ENCODE results near the gene PSMC6.
"Not testable (repeated sequence)": the region's sequence is repeated elsewhere in the genome, so short reads cannot be mapped to it uniquely, and the experiment has no call there.

Gene PSMC6

DNA sequence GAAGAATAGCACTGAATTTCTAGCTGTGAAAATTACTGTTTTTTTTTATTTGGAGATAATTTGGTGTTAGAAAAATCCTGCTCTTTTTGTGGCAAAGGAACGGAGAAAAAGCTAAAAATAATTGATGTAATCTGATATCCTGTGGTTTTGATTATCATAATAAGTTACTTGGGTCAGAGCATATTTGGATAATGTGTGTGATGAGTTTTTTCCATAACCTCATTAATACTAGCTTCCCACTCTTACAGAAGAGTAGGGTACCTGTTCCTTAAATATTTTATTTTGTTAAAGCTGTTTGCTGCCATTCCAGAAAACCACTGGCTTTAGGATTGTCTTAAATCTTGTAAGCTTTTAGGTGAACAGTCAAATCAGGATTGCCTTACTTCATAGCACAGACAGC is 4.7 kb downstream of the PSMC6 start:
- Histone ChIP-seq H3K27me3 (ENCODE audit: control insufficient read depth, insufficient read depth, low read length, poor library complexity, severe bottlenecking) (no peaks in the 10 kb centered on the region), H3K27ac (ENCODE audit: insufficient read depth, low read depth, low read length, poor library complexity, severe bottlenecking) (no peak overlapping the region), H3K36me3 (ENCODE audit: control insufficient read depth, insufficient read depth, low read length) (peaks cover 39% of the 10 kb centered on the region), H3K4me3 (ENCODE audit: insufficient read depth, low read depth, low read length) (no peak overlapping the region), H3K4me1 (ENCODE audit: control insufficient read depth, insufficient read depth, low read length) (peaks cover 7% of the 10 kb centered on the region), H3K9me3 (ENCODE audit: control insufficient read depth, low read length) (no peaks in the 10 kb centered on the region)
- 100% methylated on average over 1 of the region's 1 CpG for WGBS, 2 experiments

DNA sequence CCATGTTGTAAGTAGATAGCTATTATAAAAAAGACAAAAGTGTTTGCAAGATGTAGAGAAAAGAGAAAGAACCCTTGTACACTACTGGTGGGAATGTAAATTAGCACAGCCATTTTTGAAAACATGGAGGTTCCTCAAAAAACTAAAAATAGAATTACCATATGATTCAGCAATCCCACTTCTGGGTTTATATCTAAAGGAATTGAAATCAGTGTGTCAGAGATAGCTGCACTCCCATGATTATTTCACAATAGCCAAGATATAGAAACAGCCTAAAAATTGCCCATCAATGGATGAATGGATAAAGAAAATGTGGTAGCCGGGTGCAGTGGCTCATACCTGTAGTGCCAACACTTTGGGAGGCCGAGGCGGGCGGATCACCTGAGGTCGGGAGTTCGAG is 9.2 kb downstream of the PSMC6 start:
- H3K4me1 ChIP-seq (ENCODE audit: control insufficient read depth, insufficient read depth, low read length), result no peaks in the 10 kb centered on the region
- WGBS, 2 experiments, result 83 to 94% methylated on average over 6 of the region's 6 CpGs
- H3K27me3 ChIP-seq (ENCODE audit: control insufficient read depth, insufficient read depth, low read length, poor library complexity, severe bottlenecking), result no peaks in the 10 kb centered on the region
- no peaks in the 10 kb centered on the region for H3K9me3 ChIP-seq (ENCODE audit: control insufficient read depth, low read length)
- H3K4me3 ChIP-seq (ENCODE audit: insufficient read depth, low read depth, low read length), result no peak overlapping the region
- no peak overlapping the region for H3K27ac ChIP-seq (ENCODE audit: insufficient read depth, low read depth, low read length, poor library complexity, severe bottlenecking)
- H3K36me3 ChIP-seq (ENCODE audit: control insufficient read depth, insufficient read depth, low read length), result peaks cover 54% of the 10 kb centered on the region

DNA sequence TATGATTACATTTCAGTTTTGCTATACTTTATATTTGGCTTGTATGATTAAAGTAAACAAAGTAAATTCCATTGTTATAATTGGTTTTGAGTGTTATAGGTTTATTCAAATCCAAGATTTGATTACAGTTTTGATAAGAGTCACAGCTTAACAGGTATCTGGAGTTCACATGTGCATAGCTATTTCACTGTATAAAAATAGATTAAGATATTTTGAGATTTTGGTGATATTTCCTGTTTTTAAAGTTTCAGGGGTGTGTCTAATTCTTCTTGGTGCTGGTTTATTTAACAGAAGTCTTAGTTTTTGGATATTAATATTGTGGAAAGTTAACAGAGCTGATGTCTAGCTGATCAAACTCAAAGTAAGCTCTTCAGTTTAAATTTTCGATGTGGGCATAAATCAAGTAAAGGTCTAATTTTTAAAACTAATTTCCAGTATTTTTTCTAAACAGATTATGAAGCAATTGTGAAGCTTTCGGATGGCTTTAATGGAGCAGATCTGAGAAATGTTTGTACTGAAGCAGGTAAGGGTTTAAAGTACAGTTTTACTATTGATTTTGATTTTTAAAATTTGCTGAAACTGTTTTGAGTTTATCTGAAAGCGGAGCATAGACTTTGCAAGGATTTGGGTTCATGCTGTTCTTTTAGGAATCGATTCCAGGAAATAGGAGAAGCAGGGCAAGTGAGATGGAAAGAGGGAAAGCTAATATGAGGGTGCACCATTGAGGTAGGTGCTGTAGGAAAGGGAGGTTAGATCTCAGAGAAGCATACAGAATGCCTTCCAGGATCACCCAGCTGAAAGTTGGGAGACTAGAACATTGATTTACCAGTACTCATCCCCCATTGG is 16.7 kb downstream of the PSMC6 start:
- no peak overlapping the region for H3K27ac ChIP-seq (ENCODE audit: insufficient read depth, low read depth, low read length, poor library complexity, severe bottlenecking)
- WGBS, 2 experiments, result 92 to 97% methylated on average over 4 of the region's 4 CpGs
- no peaks in the 10 kb centered on the region for H3K27me3 ChIP-seq (ENCODE audit: control insufficient read depth, insufficient read depth, low read length, poor library complexity, severe bottlenecking)
- peaks cover 48% of the 10 kb centered on the region for H3K36me3 ChIP-seq (ENCODE audit: control insufficient read depth, insufficient read depth, low read length)
- no peak overlapping the region for H3K4me3 ChIP-seq (ENCODE audit: insufficient read depth, low read depth, low read length)
- H3K4me1 ChIP-seq (ENCODE audit: control insufficient read depth, insufficient read depth, low read length), result no peaks in the 10 kb centered on the region
- no peaks in the 10 kb centered on the region for H3K9me3 ChIP-seq (ENCODE audit: control insufficient read depth, low read length)

DNA sequence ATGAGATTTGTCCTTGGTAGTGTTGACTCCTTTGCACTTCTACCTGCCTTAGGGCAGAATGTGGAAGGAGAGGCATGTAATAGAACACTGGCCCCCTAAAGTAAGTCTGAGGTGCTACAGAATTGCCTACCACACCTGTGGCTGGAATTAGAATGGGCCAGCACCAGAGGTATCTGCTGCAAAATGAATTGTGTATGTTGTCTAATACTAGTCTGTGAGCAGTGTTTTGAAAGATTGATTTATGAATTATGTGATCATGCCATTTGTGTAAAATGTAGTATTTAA is 17.3 kb downstream of the PSMC6 start:
- Histone ChIP-seq H3K27ac (ENCODE audit: insufficient read depth, low read depth, low read length, poor library complexity, severe bottlenecking) (no peak overlapping the region), H3K36me3 (ENCODE audit: control insufficient read depth, insufficient read depth, low read length) (peaks cover 43% of the 10 kb centered on the region), H3K27me3 (ENCODE audit: control insufficient read depth, insufficient read depth, low read length, poor library complexity, severe bottlenecking) (no peaks in the 10 kb centered on the region), H3K9me3 (ENCODE audit: control insufficient read depth, low read length) (no peaks in the 10 kb centered on the region), H3K4me1 (ENCODE audit: control insufficient read depth, insufficient read depth, low read length) (no peaks in the 10 kb centered on the region), H3K4me3 (ENCODE audit: insufficient read depth, low read depth, low read length) (no peak overlapping the region)

DNA sequence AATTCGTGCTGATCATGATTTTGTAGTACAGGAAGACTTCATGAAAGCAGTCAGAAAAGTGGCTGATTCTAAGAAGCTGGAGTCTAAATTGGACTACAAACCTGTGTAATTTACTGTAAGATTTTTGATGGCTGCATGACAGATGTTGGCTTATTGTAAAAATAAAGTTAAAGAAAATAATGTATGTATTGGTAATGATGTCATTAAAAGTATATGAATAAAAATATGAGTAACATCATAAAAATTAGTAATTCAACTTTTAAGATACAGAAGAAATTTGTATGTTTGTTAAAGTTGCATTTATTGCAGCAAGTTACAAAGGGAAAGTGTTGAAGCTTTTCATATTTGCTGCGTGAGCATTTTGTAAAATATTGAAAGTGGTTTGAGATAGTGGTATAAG is 20.5 kb downstream of the PSMC6 start:
- not testable (repeated sequence) for H3K27me3 ChIP-seq (ENCODE audit: control insufficient read depth, insufficient read depth, low read length, poor library complexity, severe bottlenecking); H3K9me3 ChIP-seq (ENCODE audit: control insufficient read depth, low read length); H3K27ac ChIP-seq (ENCODE audit: insufficient read depth, low read depth, low read length, poor library complexity, severe bottlenecking); H3K4me3 ChIP-seq (ENCODE audit: insufficient read depth, low read depth, low read length); H3K4me1 ChIP-seq (ENCODE audit: control insufficient read depth, insufficient read depth, low read length)
- 88 to 100% methylated on average over 1 to 2 of the region's 2 CpGs for WGBS, 2 experiments
- H3K36me3 ChIP-seq (ENCODE audit: control insufficient read depth, insufficient read depth, low read length), result peaks cover 23% of the 10 kb centered on the region

DNA sequence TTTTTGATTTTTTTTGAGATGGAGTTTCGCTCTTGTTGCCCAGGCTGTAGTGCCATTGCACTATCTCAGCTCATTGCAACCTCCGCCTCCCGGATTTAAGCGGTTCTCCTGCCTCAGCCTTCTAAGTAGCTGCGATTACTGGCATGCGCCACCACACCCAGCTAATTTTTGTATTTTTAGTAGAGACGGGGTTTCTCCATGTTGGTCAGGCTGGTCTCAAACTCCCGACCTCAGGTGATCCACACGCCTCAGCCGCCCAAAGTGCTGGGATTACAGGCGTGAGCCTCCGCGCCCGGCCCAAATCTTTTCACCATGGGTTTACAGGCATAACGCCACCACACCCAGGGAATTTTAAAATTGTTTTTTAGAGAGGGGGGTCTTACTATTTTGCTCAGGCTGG is 22.0 kb downstream of the PSMC6 start:
- H3K36me3 ChIP-seq (ENCODE audit: control insufficient read depth, insufficient read depth, low read length), result peaks cover 16% of the 10 kb centered on the region
- not testable (repeated sequence) for H3K27ac ChIP-seq (ENCODE audit: insufficient read depth, low read depth, low read length, poor library complexity, severe bottlenecking); H3K27me3 ChIP-seq (ENCODE audit: control insufficient read depth, insufficient read depth, low read length, poor library complexity, severe bottlenecking); H3K4me3 ChIP-seq (ENCODE audit: insufficient read depth, low read depth, low read length); H3K4me1 ChIP-seq (ENCODE audit: control insufficient read depth, insufficient read depth, low read length); H3K9me3 ChIP-seq (ENCODE audit: control insufficient read depth, low read length)
- WGBS, 2 experiments, result 88 to 94% methylated on average over 15 of the region's 15 CpGs

DNA sequence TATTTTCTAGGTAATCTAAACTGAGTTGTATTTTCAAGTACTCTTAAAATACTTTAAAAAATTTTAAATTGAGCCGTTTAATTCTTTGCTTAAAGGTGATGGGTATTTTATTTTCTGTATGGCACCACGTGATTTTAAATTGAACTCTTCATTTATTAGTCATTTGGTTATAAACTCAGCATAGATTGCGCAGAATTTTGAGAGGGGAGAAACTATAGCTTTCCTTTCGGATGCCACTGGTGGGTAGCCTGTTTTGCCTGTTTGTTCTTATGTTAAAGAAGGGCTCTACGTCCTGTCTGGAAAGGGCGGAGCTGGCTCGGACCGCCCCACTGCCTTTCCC is 22.6 kb downstream of the PSMC6 start:
- H3K4me3 ChIP-seq (ENCODE audit: insufficient read depth, low read depth, low read length), result no peak overlapping the region
- H3K27ac ChIP-seq (ENCODE audit: insufficient read depth, low read depth, low read length, poor library complexity, severe bottlenecking), result peak overlapping the region; percentile 52
- H3K27me3 ChIP-seq (ENCODE audit: control insufficient read depth, insufficient read depth, low read length, poor library complexity, severe bottlenecking), result no peaks in the 10 kb centered on the region
- no peaks in the 10 kb centered on the region for H3K4me1 ChIP-seq (ENCODE audit: control insufficient read depth, insufficient read depth, low read length)
- 0 to 3% methylated on average over 6 to 8 of the region's 8 CpGs for WGBS, 2 experiments
- peaks cover 13% of the 10 kb centered on the region for H3K36me3 ChIP-seq (ENCODE audit: control insufficient read depth, insufficient read depth, low read length)
- no peaks in the 10 kb centered on the region for H3K9me3 ChIP-seq (ENCODE audit: control insufficient read depth, low read length)

DNA sequence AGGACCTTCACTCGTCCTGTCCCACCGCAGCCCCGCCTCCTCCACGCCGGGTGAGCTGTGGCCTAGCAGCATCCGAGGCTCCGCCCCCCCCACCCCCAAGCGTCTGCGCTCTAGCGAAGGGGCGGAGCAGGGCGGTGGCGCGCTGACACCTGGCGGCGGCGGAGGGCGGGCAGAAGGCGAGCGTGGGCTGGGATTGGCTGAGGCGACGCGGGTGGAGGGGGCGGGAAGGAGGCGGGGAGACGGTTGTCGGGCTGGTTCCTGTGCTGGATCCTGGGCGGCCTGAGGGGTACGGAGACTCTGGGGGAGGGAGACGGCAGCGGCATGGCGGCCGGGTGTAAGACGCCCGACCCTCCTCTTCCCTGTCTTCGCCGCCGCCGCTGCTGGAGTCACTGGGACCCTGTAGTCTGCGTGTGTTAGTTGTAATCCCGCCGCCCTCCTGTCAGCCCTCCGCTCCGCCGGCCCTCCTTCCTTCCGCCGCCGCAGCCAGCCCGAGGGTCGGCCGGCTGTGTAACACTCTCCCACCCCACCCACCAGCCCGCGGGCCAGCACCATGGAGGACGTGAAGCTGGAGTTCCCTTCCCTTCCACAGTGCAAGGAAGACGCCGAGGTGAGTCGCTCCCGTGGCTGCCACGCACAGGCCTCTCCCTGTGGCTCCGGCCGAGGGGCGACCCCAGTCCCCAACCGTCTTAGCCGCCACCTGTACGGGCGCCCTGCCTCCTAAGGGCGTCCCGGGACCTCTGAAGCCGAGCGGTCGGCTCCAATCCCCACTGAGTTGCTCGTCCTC is 23.1 kb downstream of the PSMC6 start, which contains the start of gene STYX:
Gene STYX, plus strand, starts transcription at position 242 of the 784 bp plus-strand sequence. Its CDS starts 309 bp downstream, at position 551.
- H3K4me1 ChIP-seq (ENCODE audit: control insufficient read depth, insufficient read depth, low read length), result no peaks in the 10 kb centered on the region
- H3K9me3 ChIP-seq (ENCODE audit: control insufficient read depth, low read length), result no peaks in the 10 kb centered on the region
- peak within 1 kb of the TSS; percentile 98 for H3K4me3 ChIP-seq (ENCODE audit: insufficient read depth, low read depth, low read length)
- WGBS, 2 experiments, result 0% methylated on average over 72 of the region's 72 CpGs
- H3K27me3 ChIP-seq (ENCODE audit: control insufficient read depth, insufficient read depth, low read length, poor library complexity, severe bottlenecking), result no peaks in the 10 kb centered on the region
- H3K36me3 ChIP-seq (ENCODE audit: control insufficient read depth, insufficient read depth, low read length), result peaks cover 9% of the 10 kb centered on the region
- H3K27ac ChIP-seq (ENCODE audit: insufficient read depth, low read depth, low read length, poor library complexity, severe bottlenecking), result peak within 1 kb of the TSS; percentile 64

DNA sequence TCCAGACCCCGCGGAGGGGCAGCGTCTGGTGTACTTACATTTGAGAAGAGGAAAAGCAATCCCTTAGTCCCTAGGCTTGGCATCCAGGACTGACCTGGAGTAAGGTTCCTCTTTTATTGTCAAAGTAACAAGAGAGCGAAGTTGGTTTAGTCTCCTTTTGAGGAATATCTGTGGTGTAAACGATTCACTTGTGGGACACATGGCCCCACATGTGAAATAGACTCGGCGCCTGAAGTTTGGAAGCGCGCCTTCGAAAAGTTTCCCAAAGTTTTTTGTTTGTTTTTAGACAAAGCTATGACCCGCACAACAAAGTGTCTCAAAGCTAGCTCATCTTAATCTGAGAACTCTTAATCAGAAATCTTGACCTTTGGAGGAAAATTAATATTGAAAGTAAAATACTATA is 23.7 kb downstream of the PSMC6 start:
- 1 to 3% methylated on average over 10 to 11 of the region's 11 CpGs for WGBS, 2 experiments

DNA sequence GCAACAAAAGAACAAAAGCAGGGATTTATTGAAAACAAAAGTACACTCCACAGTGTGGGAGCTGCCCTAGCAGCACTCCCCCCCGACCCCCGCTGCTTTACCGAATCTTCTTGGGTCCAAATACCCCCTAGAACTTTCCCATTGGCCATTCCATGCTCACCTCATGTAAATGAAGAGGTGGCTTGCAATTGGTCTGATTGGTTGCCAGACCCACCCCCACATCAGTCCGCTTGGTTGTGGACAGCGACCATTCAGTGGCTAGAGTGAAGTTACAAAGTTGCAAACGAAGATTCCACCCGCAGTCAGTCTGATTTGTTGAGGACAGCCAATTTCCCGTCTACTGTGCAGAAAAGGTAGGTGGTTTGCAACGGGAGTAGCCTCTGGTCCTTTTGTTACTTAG is 26.8 kb downstream of the PSMC6 start:
- peaks cover 4% of the 10 kb centered on the region for H3K4me1 ChIP-seq (ENCODE audit: control insufficient read depth, insufficient read depth, low read length)
- no peak overlapping the region for H3K4me3 ChIP-seq (ENCODE audit: insufficient read depth, low read depth, low read length)
- H3K27me3 ChIP-seq (ENCODE audit: control insufficient read depth, insufficient read depth, low read length, poor library complexity, severe bottlenecking), result no peaks in the 10 kb centered on the region
- H3K9me3 ChIP-seq (ENCODE audit: control insufficient read depth, low read length), result no peaks in the 10 kb centered on the region
- H3K36me3 ChIP-seq (ENCODE audit: control insufficient read depth, insufficient read depth, low read length), result peaks cover 8% of the 10 kb centered on the region
- H3K27ac ChIP-seq (ENCODE audit: insufficient read depth, low read depth, low read length, poor library complexity, severe bottlenecking), result no peak overlapping the region
- WGBS, 2 experiments, result 91 to 94% methylated on average over 9 of the region's 9 CpGs

More for the DNA sequence above, 23.7 kb downstream of the PSMC6 start:
- Histone ChIP-seq H3K4me3 (ENCODE audit: insufficient read depth, low read depth, low read length) (peak overlapping the region; percentile 98), H3K36me3 (ENCODE audit: control insufficient read depth, insufficient read depth, low read length) (peaks cover 8% of the 10 kb centered on the region), H3K27ac (ENCODE audit: insufficient read depth, low read depth, low read length, poor library complexity, severe bottlenecking) (peak overlapping the region; percentile 64), H3K27me3 (ENCODE audit: control insufficient read depth, insufficient read depth, low read length, poor library complexity, severe bottlenecking) (no peaks in the 10 kb centered on the region), H3K4me1 (ENCODE audit: control insufficient read depth, insufficient read depth, low read length) (no peaks in the 10 kb centered on the region), H3K9me3 (ENCODE audit: control insufficient read depth, low read length) (no peaks in the 10 kb centered on the region)

Data from ectodermal cell (in vitro differentiated cells).